NCI-H774 (cell line): ENCODE data around the gene NCOA3.

Experiments
- DNase-seq: peaks from one replicate; lab custom pipeline; 2025; lab: John Stamatoyannopoulos, UW

NCOA3 gene

GRCh38 chr20:47667086-47667485, 165.4 kb downstream of the NCOA3 start:
- no peak for DNase-seq

- DNase-seq, result no peak
Observed at GRCh38 chr20:47667531-47668312, 166.0 kb downstream of the NCOA3 start.

GRCh38 chr20:47668313-47669151, 166.8 kb downstream of the NCOA3 start:
- DNase-seq, result no peak

- DNase-seq, result no peak
Observed at GRCh38 chr20:47669152-47669425, 167.4 kb downstream of the NCOA3 start.

- DNase-seq, result no peak
Observed at GRCh38 chr20:47669489-47669888, 167.8 kb downstream of the NCOA3 start.

GRCh38 chr20:47669927-47670890, 168.5 kb downstream of the NCOA3 start:
- DNase-seq, result no peak

- DNase-seq, result no peak
Observed at GRCh38 chr20:47670913-47671312, 169.2 kb downstream of the NCOA3 start.

GRCh38 chr20:47672166-47672565, 170.5 kb downstream of the NCOA3 start:
- DNase-seq, result no peak

GRCh38 chr20:47672886-47673670, 171.4 kb downstream of the NCOA3 start:
- DNase-seq, result no peak

- DNase-seq, result no peak
Observed at GRCh38 chr20:47673671-47673955, 171.9 kb downstream of the NCOA3 start.

GRCh38 chr20:47674145-47674544, 172.5 kb downstream of the NCOA3 start:
- no peak for DNase-seq

GRCh38 chr20:47674686-47675085, 173.0 kb downstream of the NCOA3 start:
- DNase-seq, result no peak

- no peak for DNase-seq
Observed at GRCh38 chr20:47675190-47676142, 173.8 kb downstream of the NCOA3 start.

- DNase-seq, result no peak
Observed at GRCh38 chr20:47676219-47676721, 174.6 kb downstream of the NCOA3 start.

GRCh38 chr20:47676912-47677634, 175.4 kb downstream of the NCOA3 start:
- no peak for DNase-seq

GRCh38 chr20:47677635-47678453, 176.2 kb downstream of the NCOA3 start:
- DNase-seq, result peak; percentile 24

- DNase-seq, result no peak
Observed at GRCh38 chr20:47678536-47678935, 176.8 kb downstream of the NCOA3 start.

GRCh38 chr20:47679462-47679861, 177.8 kb downstream of the NCOA3 start:
- no peak for DNase-seq
